H1 (cell line): ENCODE data around the gene KRT77. TPM values are rescaled to one million over a fixed set of nuclear protein-coding genes. Genes with fewer than 3 reads are reported as not detected.

Experiments
- BCL11A ChIP-seq, 2 experiments: IDR thresholded peaks; one replicate each; pipeline ENCODE4 v1.6.1; 2011; ENCODE audit warnings: low read depth in 2 of 2, low read length in 2 of 2, mild to moderate bottlenecking in 2 of 2
- CTCF ChIP-seq, 3 experiments: IDR thresholded peaks; 1 replicate in 2 of 3; 2 replicates in 1 of 3; pipeline versions ENCODE4 v1.5.1 to v1.6.1; 2011; ENCODE audit warnings: low read length in 3 of 3, mild to moderate bottlenecking in 3 of 3, inconsistent platforms in 2 of 3, low read depth in 1 of 3, moderate library complexity in 1 of 3; ENCODE audit not compliant: insufficient read depth in 1 of 3; ENCODE audit errors: control extremely low read depth in 1 of 3
- KDM1A ChIP-seq: fragments of 200-600, 300-600 bp; sonication (generic); IDR thresholded peaks from 2 replicates; pipeline ENCODE4 v1.7.1; 2016; ENCODE audit warnings: mild to moderate bottlenecking, low read length, borderline replicate concordance
- NANOG ChIP-seq: IDR thresholded peaks from 2 replicates; pipeline ENCODE4 v1.6.1; 2011; ENCODE audit warnings: low read length, low read depth, mild to moderate bottlenecking, inconsistent platforms; ENCODE audit not compliant: insufficient read depth, poor library complexity, severe bottlenecking
- YY1 ChIP-seq: IDR thresholded peaks from 2 replicates; pipeline ENCODE4 v1.6.1; 2011; ENCODE audit warnings: low read depth, mild to moderate bottlenecking, low read length
- polyA plus RNA-seq, 7 experiments: library from polyadenylated mRNA; depleted of rRNA in 3 of 7; stranded (reverse) in 5 of 7; unstranded in 2 of 7; fragments of >200 nt in 5 of 7; fragments of 200-250 nt in 2 of 7; gene quantifications; 1 replicate in 5 of 7; 2 replicates in 1 of 7; 4 replicates in 1 of 7; pipeline versions ENCODE4 v1.2.1 to v1.2.3, GENCODE V29; 2011 to 2013; ENCODE audit warnings: missing spikeins in 2 of 7, mixed read lengths in 2 of 7
- total RNA-seq: library from RNA; stranded (reverse); fragmentation: NEBNext Ultra II Directional; extraction: Animal tissue kit (Norgen Biotek cat#: 25700); gene quantifications from 2 replicates; pipeline ENCODE4 v1.2.1, GENCODE V29; 2021

Gene KRT77
- total and polyA plus RNA-seq, 2 of the 8 experiments (the other 6 are each of a cell fraction or from before 2014, with no cell fraction given), result 0.02 TPM; not detected in 1

DNA sequence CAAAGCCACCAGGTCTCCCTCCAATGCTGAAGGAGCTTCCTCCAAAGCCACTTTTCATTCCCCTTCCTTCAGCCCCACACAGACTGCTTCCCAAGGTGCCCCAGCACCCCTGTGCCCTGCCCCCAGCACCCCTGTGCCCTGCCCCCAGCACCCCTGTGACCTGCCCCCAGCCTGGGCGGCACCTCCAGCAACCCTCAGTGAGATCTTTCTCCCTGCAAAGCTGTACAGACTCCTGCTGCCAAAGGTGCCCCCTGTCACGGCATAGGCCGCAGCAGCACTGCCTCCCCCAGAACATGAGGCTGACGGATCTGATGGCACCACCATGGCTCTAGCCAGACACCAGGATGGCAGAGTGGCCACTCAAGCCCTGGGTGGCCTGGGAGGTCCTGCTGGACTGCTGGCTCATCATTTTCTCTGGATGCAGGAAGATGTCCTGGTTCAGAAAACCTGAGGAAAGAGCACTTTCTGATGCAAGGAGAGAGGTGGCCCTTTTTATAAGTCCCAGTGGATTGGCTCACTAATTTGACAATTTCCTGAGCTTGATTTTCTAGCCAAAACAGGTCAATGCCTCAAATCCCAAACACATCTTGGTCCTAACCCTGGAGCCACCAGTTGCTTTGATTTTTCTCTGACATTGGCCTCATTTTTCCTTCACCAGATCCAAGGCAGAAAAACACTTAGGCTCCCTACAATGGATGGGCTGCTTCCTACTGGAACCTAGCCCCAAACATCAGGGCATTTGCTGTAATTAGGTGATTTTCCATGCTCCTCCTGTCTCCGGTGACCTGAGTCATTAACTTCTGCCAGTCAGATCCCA is 32.7 kb upstream of the KRT77 start (continued):
- TF ChIP-seq KDM1A (no peak), CTCF (IDR thresholded peaks at IDR 0.05; ENCODE audit: control extremely low read depth in 1 of 3, insufficient read depth in 1 of 3, low read depth in 1 of 3, low read length in 3 of 3) (no peak), YY1 (no peak), NANOG (no peak), BCL11A (IDR thresholded peaks at IDR 0.05; ENCODE audit: low read depth in 2 of 2, low read length in 2 of 2) (no peak)
- TF ChIP-seq, all 59 proteins: peak for 0
